HG02571 (cell line): ENCODE data around the gene NANOS2.

Experiments used
- ATAC-seq: cut with Tn5 transposase; IDR thresholded peaks from one replicate; pipeline ENCODE4 v1.9.1; 2021; ENCODE audit warnings: mild to moderate bottlenecking, moderate library complexity; ENCODE audit not compliant: unreplicated experiment

Gene NANOS2

DNA sequence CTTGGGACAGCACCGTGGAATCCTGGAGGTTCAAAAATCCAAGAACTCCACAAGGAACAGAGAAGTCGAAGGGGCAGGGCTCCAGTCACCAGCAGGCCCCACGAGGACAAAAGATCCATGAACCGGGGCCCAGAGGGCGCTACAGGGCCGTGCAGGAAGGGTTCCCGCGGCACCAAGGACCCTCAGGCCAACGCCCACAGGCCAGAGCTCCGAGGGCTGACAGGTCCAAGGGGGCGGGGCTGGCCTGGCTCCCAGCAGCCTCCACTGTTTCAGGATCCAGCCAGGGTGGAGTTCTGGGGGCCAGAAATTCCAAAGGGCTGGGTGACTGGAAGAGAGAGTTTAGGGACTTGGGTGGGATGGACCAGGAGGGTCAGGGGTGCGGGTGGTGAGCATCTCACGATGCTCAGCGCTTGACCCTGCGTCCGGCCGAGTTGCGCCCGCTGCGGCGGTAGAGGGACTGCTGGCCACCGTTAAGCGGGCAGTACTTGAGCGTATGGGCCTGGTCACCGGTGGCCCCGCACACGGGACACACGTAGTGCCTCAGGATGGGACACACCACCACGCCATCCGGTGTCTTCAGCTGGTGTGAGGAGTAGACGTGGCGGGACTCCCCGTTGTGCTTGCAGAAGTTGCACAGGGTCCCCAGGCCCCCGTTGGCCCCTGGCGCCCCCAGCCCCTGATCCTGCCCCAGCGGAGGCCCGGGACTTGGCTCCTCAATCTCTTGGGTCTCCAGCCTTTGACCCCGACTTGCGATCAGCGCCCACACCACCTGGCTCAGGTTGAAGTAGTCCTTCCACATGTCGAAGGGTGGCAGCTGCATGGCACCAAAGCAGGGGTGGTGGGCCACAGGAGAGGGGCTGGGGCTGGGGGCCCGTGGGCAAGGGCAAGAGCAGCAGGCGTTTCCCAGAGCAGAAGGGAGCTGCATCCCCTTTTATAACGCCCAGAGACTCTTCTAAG lies at the start of gene NANOS2:
Gene NANOS2, minus strand, starts transcription at position 905 of the 957 bp plus-strand sequence. Its CDS starts 85 bp downstream, at position 820.
- ATAC-seq, result no peak

DNA sequence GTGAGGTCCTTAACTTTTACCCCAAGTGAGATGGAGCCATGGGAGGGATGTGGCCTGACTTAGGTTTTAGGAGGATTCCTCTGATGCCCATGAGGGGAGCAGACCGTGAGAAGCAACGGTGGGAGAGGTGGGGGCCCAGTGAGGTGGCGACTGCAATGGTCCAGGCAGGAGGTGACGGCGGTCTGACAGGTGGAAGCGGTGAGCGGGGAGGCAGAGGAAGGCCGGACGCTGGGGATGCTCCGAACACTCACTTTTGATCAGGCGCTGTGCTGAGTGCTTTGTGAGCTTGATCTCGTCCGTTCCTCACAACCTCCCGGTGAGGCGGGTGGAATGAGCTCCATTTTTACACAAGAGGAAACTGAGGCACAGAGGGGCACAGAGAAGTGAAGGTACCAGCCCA lies 47.4 kb upstream of the NANOS2 start:
- no peak for ATAC-seq

DNA sequence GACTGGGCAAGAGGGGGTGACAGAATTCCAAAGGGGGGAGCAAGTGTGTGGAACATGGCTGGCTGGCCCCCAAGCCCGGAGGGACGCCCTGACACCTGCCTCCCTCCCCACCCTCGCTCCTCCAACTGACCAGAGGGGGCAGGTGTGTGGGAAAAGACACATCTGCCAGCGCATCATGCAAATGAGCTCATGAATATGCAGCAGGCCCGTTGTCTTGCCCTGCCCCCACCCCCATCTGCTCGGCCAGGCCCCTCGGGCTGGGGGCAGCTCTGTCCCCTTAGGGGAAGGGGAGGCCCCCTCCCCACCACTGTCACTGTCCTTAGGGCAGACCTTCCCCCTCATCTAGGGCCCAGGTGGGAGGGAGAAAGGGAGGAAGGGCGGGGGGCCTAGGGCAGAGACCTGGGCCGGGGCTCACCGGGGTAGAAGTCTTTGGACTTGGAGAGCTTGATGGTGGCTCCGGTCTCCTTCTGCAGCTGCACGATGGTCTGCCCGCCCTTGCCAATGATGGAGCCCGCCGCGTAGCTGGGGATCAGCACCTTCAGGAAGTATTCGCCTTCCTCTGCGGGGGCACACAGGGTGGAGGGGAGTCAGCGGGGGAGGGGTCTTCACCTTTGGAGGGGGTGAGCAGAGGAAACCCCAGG lies 46.1 kb upstream of the NANOS2 start:
- ATAC-seq, result no peak

GRCh38 chr19:45959517-45960025 lies 45.0 kb upstream of the NANOS2 start:
- ATAC-seq, result no peak

- no peak for ATAC-seq
Observed at GRCh38 chr19:45958769-45959516, 44.4 kb upstream of the NANOS2 start.

GRCh38 chr19:45958320-45958719 lies 43.7 kb upstream of the NANOS2 start:
- ATAC-seq, result no peak

DNA sequence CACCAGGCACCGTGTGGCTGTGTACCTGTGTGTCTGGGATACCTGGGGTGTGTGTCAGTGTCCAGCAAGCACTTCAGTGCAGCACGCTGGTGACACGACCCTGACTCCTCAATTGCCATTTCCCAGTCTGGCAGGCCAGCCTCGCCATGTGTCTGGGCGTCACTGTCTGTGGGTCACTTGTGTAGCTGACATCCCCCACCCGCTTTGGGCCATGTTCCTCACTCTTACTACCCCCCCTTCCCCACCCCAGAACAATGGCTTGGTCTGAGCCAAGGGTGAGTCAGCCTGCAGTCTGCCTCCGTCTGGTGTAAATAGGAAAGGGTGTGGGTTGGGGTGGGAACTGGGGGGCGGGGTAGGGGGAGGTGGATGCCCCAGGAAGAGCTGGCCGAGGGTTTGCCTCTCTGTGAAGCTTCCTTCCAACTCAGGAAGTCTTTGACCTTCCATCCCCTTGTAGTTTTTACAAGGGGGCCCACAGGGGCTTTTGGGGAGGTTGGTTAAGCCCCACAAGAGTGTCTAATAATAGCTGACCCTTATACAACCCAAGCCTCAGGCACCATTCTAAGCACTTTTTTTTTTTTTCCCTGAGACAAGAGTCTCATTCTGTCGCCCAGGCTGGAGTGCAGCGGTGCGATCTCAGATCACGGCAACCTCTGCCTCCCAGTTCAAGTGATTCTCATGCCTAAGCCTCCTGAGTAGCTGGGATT lies 41.5 kb upstream of the NANOS2 start:
- ATAC-seq, result no peak

- ATAC-seq, result no peak
Observed at GRCh38 chr19:45954156-45954555, 39.6 kb upstream of the NANOS2 start.

GRCh38 chr19:45953676-45954075 lies 39.1 kb upstream of the NANOS2 start:
- ATAC-seq, result no peak

DNA sequence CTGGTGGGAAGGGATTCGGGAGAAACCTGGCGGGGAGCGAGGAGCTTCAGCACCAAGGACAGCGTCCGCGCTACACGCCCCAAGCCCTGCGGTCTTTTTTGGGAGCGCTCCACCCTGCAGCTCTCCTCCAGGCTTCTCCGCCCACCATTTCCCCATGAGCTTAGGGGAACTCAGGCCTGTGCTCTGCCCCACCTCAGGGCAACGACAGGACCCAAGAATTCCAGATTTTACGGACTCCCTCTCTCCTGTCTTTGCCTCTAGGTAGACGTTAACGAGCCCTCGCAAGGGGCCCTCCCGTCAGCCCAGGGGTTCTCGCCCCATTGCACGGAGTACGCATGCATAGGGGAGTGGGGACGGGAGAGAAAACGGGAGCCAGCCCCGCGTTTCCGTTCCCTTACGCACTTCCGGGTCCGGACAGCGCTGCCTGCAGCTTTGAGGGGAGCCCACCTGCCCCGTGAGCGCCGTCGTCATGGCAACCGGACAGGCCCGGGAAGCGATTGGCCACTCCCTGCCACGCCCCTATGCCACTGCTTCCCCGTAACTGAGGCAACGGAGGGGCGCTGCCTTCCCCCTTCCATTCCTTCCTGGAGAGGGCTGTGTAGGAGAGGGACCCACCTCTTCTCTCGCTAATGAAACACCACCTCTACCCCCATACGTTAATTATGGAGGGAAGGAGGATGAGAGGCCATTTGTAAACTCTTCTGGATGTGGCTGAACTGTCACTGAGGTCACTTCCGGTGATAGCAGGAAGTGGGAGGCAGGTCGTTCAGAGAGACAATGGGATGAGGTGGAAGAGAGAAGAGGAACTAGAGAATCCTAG lies 38.3 kb upstream of the NANOS2 start:
- ATAC-seq, result no peak

- ATAC-seq, result no peak
Observed at GRCh38 chr19:45952341-45952685, 37.7 kb upstream of the NANOS2 start.

DNA sequence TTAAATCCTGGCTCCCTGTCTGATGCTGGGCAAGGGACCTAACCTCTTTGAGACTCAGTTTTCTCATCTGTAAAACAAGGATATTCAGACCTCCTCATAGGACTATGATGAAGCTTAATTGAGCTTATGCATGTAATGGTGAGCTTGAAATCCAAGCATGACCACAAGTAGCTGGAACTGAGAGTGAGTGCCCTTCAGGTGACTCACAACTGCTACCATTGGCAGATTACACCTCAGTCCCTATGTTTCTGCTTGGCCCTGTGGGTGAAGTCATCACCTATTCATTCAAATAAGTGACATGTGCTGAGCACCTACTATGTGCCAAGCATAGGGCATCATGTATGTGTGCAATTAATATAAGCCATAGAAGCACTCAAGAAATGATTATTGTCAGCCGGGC lies 33.3 kb upstream of the NANOS2 start:
- ATAC-seq, result no peak

DNA sequence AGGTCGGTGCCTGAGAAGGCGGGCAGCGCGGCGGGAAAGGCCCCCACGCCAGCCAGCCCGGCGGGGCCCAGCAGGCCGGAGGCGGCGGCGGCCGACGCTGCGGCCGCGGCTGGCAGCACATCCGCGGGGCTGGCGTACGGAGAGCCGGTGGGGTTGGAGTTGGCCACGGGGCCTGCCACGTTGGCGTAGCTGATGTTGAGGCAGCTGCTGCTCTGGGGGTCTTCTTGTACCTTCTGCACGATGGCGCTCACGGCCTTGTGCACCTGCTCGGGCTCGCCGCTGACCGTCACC lies 25.9 kb upstream of the NANOS2 start:
- no peak for ATAC-seq

DNA sequence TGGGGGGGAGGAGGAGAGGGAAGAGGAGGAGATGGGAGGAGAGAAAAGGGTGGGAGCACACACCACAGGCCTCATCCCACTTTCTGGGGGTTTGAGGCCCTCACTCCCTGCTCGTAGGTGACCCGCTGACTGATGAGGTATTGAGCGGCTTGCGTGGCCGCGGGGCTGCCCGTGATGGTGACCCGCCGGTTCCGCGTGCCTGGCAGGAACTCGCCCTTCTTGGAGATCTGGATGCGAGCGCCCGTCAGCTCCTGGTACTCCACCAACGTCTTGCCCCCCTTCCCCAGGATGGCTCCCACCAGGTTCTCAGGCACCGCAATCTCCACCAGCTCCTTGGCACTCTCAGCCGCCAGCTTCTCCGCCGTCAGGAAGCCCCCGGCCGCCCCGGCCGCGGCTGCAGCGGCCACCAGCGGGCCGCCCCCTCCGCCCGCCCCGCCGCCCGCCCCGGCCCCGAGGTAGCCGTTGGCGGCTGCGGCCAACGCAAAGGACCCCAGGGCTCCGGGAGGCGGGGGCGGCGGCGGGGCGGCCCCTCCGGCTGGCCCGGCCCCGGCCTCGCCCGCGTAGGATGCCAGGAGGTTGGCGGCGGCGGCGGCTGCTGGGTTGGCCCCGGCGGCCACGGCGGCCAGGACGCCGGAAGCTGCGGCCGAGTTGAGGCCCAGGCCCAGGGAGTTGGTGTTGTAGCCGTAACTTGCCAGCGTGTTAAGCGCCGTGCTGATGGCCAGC lies 25.4 kb upstream of the NANOS2 start:
- no peak for ATAC-seq

- ATAC-seq, result no peak
Observed at GRCh38 chr19:45938733-45939319, 24.2 kb upstream of the NANOS2 start.

DNA sequence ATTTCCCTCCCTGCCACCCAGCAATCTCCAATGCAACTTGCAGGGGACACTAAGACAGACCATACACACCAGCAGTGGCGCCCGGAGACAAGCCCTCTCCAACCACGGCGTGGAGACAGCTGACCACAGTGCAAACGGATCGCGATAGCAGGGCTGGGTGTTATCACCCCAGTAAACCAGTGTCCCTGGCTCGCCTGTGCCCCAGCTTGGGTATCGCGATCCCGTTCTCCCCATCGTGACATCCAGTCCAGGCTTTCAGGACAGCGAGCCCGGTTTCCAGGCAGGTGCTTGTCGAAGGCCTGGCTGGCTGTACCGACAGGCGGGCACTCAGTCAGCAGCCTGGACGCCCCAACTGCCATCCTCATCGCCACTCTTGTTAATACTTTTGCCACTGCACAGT lies 20.7 kb upstream of the NANOS2 start:
- no peak for ATAC-seq

DNA sequence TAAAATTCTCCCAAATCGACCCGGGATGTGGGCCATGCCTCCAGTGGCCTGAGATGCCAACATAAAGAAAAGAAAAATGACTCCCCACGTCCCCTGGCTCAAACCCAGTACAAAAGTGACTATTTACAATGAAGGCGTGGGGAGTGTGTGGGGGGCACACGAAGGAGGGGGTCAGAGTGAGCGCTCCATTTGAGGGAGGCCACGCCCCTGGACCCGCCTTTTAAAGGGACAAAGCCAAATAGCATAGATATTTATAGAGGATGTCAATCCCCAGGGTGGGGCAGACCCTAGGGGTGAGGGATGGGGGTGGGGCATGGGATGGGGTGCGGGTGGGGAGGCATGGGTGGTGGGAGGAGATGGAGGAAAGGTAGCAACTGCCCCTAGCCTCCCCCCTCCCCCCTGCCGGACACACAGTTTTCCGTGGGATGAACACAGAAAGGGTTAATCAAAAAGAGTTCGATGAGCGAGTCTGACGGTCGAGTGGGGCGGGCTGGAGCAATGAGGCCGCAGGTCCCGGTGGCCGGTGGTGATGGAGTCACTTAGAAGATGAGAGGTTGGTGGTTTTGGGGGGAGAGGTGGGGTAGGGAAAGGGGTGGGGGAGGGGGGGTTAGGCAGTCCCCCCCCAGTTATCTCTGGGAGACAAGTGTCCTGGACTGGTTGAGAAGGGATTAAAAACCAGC lies 20.1 kb upstream of the NANOS2 start:
- no peak for ATAC-seq

GRCh38 chr19:45933759-45934158 lies 19.2 kb upstream of the NANOS2 start:
- ATAC-seq, result no peak

DNA sequence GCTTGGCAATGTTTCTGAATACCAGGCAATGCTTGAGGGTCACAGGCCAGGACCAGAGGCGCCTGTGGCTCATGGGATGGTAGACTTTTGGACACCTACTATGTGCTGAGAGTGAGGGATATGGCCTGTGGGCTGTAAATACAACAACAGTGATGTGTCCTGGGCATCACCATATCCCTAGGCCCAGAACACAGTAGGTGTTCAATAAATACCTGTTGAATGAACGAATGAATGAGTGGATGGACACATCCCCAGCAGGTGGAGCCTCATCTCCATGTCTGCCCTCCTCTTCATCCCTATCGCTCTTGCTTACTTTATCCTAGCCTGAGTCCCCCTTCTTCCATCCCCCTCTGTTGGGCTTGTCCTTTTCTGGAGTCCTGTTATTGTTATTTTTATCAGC lies 16.5 kb upstream of the NANOS2 start:
- no peak for ATAC-seq
